Endodermal cell (in vitro differentiated cells): ENCODE data around the gene XDH. TPM values are rescaled to one million over a fixed set of nuclear protein-coding genes. Genes with fewer than 3 reads are reported as not detected.

ENCODE experiments used
- DNase-seq: peaks from one replicate; pipeline ENCODE4 v3.0.0-alpha.2; 2017
- H3K27ac ChIP-seq: 2 replicates; pipeline ENCODE4 v1.5.1; 2013; ENCODE audit warnings: mild to moderate bottlenecking, low read depth, low read length, moderate library complexity
- H3K27me3 ChIP-seq: 2 replicates; pipeline ENCODE4 v1.6.1; 2013; ENCODE audit warnings: mild to moderate bottlenecking, low read length, moderate library complexity; ENCODE audit not compliant: insufficient read depth, control insufficient read depth, poor library complexity, severe bottlenecking
- H3K36me3 ChIP-seq: 2 replicates; pipeline ENCODE4 v1.7.0; 2013; ENCODE audit warnings: mild to moderate bottlenecking, low read length, moderate library complexity; ENCODE audit not compliant: control insufficient read depth, insufficient read depth
- H3K4me1 ChIP-seq: one replicate; pipeline ENCODE4 v1.7.0; 2013; ENCODE audit warnings: low read length; ENCODE audit not compliant: control insufficient read depth, insufficient read depth
- H3K4me3 ChIP-seq: 2 replicates; pipeline ENCODE4 v1.5.1; 2013; ENCODE audit warnings: mild to moderate bottlenecking, low read length, moderate library complexity
- H3K9ac ChIP-seq: 2 replicates; pipeline ENCODE4 v1.6.1; 2013; ENCODE audit warnings: mild to moderate bottlenecking, low read length, moderate library complexity; ENCODE audit not compliant: poor library complexity, severe bottlenecking; ENCODE audit errors: extremely low read depth
- H3K9me3 ChIP-seq: 2 replicates; pipeline ENCODE4 v1.6.1; 2013; ENCODE audit warnings: mild to moderate bottlenecking, low read length, moderate library complexity; ENCODE audit not compliant: control insufficient read depth
- H3K27ac Mint-ChIP-seq: 2 replicates; pipeline ENCODE4 v1.8.0; 2020; ENCODE audit warnings: mixed read lengths
- H3K27me3 Mint-ChIP-seq: 2 replicates; pipeline ENCODE4 v1.8.0; 2021; ENCODE audit warnings: mild to moderate bottlenecking, mixed read lengths; ENCODE audit not compliant: insufficient read depth
- H3K36me3 Mint-ChIP-seq: 2 replicates; pipeline ENCODE4 v1.8.0; 2020; ENCODE audit warnings: low read depth, mixed read lengths
- H3K4me1 Mint-ChIP-seq: 2 replicates; pipeline ENCODE4 v1.8.0; 2020; ENCODE audit warnings: mixed read lengths
- H3K4me3 Mint-ChIP-seq: 2 replicates; pipeline ENCODE4 v1.8.0; 2020; ENCODE audit warnings: mild to moderate bottlenecking, moderate library complexity, mixed read lengths
- H3K9me3 Mint-ChIP-seq: 2 replicates; pipeline ENCODE4 v1.8.0; 2020; ENCODE audit warnings: mild to moderate bottlenecking, mixed read lengths
- WGBS, 2 experiments: methylation state at CpG; one replicate each; pipeline versions ENCODE4 v1.1.5 to v1.1.7; 2013; ENCODE audit warnings: missing lambda C conversion rate in 2 of 2, mixed read lengths in 1 of 2; ENCODE audit not compliant: insufficient coverage in 1 of 2, insufficient read length in 1 of 2; 5-methylcytosine and 5-hydroxymethylcytosine counted together
- total RNA-seq, 2 donors: library from RNA; stranded (reverse); fragmentation: NEBNext Ultra II Directional in 1 of 2; extraction: Animal tissue kit (Norgen Biotek cat#: 25700) in 1 of 2; gene quantifications; 2 replicates in 1 of 2; 3 replicates in 1 of 2; pipeline ENCODE4 v1.2.1, GENCODE V29; 2021
- TF ChIP-seq, protein P1 (sequence below): fragments of 200-600 bp; sonication (generic); conservative IDR thresholded peaks from 2 replicates; pipeline ENCODE4 v1.5.0; 2021; ENCODE audit warnings: antibody characterized with exemption, mild to moderate bottlenecking

The XDH gene
- total RNA-seq, 2 donors from 2014 or later, result 1.9 to 4.0 TPM

GRCh38 chr2:31337197-31337596 is 77.3 kb downstream of the XDH start:
- no peaks in the 10 kb centered on the region for H3K36me3 ChIP-seq
- no peak overlapping the region for H3K27ac Mint-ChIP-seq
- H3K4me3 ChIP-seq, result no peak overlapping the region
- 80 to 94% methylated on average over 2 to 3 of the region's 3 CpGs for WGBS, 2 experiments
- DNase-seq, result no peak
- peaks cover 2% of the 10 kb centered on the region for H3K36me3 Mint-ChIP-seq
- H3K4me3 Mint-ChIP-seq, result no peak overlapping the region
- H3K4me1 Mint-ChIP-seq, result peaks cover 2% of the 10 kb centered on the region
- H3K27ac ChIP-seq, result no peak overlapping the region
- TF ChIP-seq, protein P1, sequence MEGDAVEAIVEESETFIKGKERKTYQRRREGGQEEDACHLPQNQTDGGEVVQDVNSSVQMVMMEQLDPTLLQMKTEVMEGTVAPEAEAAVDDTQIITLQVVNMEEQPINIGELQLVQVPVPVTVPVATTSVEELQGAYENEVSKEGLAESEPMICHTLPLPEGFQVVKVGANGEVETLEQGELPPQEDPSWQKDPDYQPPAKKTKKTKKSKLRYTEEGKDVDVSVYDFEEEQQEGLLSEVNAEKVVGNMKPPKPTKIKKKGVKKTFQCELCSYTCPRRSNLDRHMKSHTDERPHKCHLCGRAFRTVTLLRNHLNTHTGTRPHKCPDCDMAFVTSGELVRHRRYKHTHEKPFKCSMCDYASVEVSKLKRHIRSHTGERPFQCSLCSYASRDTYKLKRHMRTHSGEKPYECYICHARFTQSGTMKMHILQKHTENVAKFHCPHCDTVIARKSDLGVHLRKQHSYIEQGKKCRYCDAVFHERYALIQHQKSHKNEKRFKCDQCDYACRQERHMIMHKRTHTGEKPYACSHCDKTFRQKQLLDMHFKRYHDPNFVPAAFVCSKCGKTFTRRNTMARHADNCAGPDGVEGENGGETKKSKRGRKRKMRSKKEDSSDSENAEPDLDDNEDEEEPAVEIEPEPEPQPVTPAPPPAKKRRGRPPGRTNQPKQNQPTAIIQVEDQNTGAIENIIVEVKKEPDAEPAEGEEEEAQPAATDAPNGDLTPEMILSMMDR, result no peak
- H3K27me3 Mint-ChIP-seq, result peaks cover 17% of the 10 kb centered on the region
- peaks cover 3% of the 10 kb centered on the region for H3K4me1 ChIP-seq
- H3K9me3 Mint-ChIP-seq, result no peaks in the 10 kb centered on the region
- peaks cover 5% of the 10 kb centered on the region for H3K27me3 ChIP-seq
- no peak overlapping the region for H3K9ac ChIP-seq
- H3K9me3 ChIP-seq, result no peaks in the 10 kb centered on the region

- no peaks in the 10 kb centered on the region for H3K9me3 ChIP-seq
- peaks cover 12% of the 10 kb centered on the region for H3K27me3 ChIP-seq
- H3K9ac ChIP-seq, result no peak overlapping the region
- H3K4me3 ChIP-seq, result no peak overlapping the region
- H3K36me3 Mint-ChIP-seq, result peaks cover 2% of the 10 kb centered on the region
- TF ChIP-seq, protein P1, result no peak
- no peak overlapping the region for H3K27ac Mint-ChIP-seq
- no peak overlapping the region for H3K27ac ChIP-seq
- H3K4me1 ChIP-seq, result peaks cover 3% of the 10 kb centered on the region
- H3K36me3 ChIP-seq, result no peaks in the 10 kb centered on the region
- peaks cover 28% of the 10 kb centered on the region for H3K27me3 Mint-ChIP-seq
- DNase-seq, result no peak
- H3K9me3 Mint-ChIP-seq, result no peaks in the 10 kb centered on the region
- H3K4me3 Mint-ChIP-seq, result no peak overlapping the region
- H3K4me1 Mint-ChIP-seq, result peaks cover 5% of the 10 kb centered on the region
- WGBS, 2 experiments, result 94% methylated on average over 4 to 5 of the region's 5 CpGs
Observed at GRCh38 chr2:31335921-31336585, 78.5 kb downstream of the XDH start.

GRCh38 chr2:31334311-31335026 is 80.1 kb downstream of the XDH start:
- Histone ChIP-seq H3K4me3 (no peak overlapping the region), H3K9ac (no peak overlapping the region), H3K36me3 (no peaks in the 10 kb centered on the region), H3K9me3 (no peaks in the 10 kb centered on the region), H3K27ac (no peak overlapping the region), H3K27me3 (peaks cover 12% of the 10 kb centered on the region), H3K4me1 (peaks cover 7% of the 10 kb centered on the region)
- peaks cover 2% of the 10 kb centered on the region for H3K36me3 Mint-ChIP-seq
- TF ChIP-seq, protein P1, result no peak
- WGBS, 2 experiments, result 83 to 89% methylated on average over 4 to 5 of the region's 5 CpGs
- no peak for DNase-seq
- H3K9me3 Mint-ChIP-seq, result no peaks in the 10 kb centered on the region
- H3K27me3 Mint-ChIP-seq, result peaks cover 41% of the 10 kb centered on the region
- H3K4me1 Mint-ChIP-seq, result peaks cover 21% of the 10 kb centered on the region
- H3K4me3 Mint-ChIP-seq, result no peak overlapping the region
- no peak overlapping the region for H3K27ac Mint-ChIP-seq
